Central memory CD8-positive, alpha-beta T cell (primary cell): ENCODE measurements around the gene TMEM273.
"Not testable (repeated sequence)": the region's sequence is repeated elsewhere in the genome, so short reads cannot be mapped to it uniquely, and the experiment has no call there.

ENCODE experiments used
- ATAC-seq: fragments of 150-1000 bp; cut with Tn5 transposase; replicated peaks from 2 replicates; pipeline ENCODE4 v1.10.0; 2022; ENCODE audit warnings: mild to moderate bottlenecking, moderate FRiP score, moderate number of reproducible peaks; ENCODE audit not compliant: poor library complexity, severe bottlenecking; ENCODE audit errors: extremely low read depth
- DNase-seq, 2 donors: peaks; one replicate each; pipeline ENCODE4 v3.0.0; 2021; ENCODE audit warnings: low spot score in 2 of 2
- H3K27ac Mint-ChIP-seq: one replicate; pipeline ENCODE4 v1.8.0; 2022; ENCODE audit warnings: low read depth, mild to moderate bottlenecking, moderate library complexity, mixed read lengths
- H3K27me3 Mint-ChIP-seq: one replicate; pipeline ENCODE4 v1.8.0; 2022; ENCODE audit warnings: mixed read lengths
- H3K36me3 Mint-ChIP-seq: one replicate; pipeline ENCODE4 v1.8.0; 2022; ENCODE audit warnings: mild to moderate bottlenecking, moderate library complexity, mixed read lengths; ENCODE audit not compliant: insufficient read depth
- H3K4me1 Mint-ChIP-seq: one replicate; pipeline ENCODE4 v1.8.0; 2022; ENCODE audit warnings: mixed read lengths
- H3K4me3 Mint-ChIP-seq: one replicate; pipeline ENCODE4 v1.8.0; 2022; ENCODE audit warnings: mild to moderate bottlenecking, moderate library complexity, mixed read lengths
- H3K9me3 Mint-ChIP-seq: one replicate; pipeline ENCODE4 v1.8.0; 2022; ENCODE audit warnings: mixed read lengths

The TMEM273 gene

GRCh38 chr10:49197171-49197570 is 9.0 kb upstream of the TMEM273 start:
- DNase-seq (no peak), ATAC-seq (no peak)
- peaks cover 39% of the 10 kb centered on the region for H3K27me3 Mint-ChIP-seq
- H3K36me3 Mint-ChIP-seq: no peaks in the 10 kb centered on the region
- no peak overlapping the region for H3K4me3 Mint-ChIP-seq
- no peaks in the 10 kb centered on the region for H3K9me3 Mint-ChIP-seq
- H3K4me1 Mint-ChIP-seq: peaks cover 8% of the 10 kb centered on the region
- no peak overlapping the region for H3K27ac Mint-ChIP-seq

- H3K4me1 Mint-ChIP-seq: peaks cover 16% of the 10 kb centered on the region
- H3K9me3 Mint-ChIP-seq, DNase-seq, H3K27ac Mint-ChIP-seq, H3K4me3 Mint-ChIP-seq, ATAC-seq, H3K36me3 Mint-ChIP-seq: not testable (repeated sequence)
- peaks cover 39% of the 10 kb centered on the region for H3K27me3 Mint-ChIP-seq
These were observed 7.7 kb upstream of the TMEM273 start for GRCh38 chr10:49195864-49196263.

DNA sequence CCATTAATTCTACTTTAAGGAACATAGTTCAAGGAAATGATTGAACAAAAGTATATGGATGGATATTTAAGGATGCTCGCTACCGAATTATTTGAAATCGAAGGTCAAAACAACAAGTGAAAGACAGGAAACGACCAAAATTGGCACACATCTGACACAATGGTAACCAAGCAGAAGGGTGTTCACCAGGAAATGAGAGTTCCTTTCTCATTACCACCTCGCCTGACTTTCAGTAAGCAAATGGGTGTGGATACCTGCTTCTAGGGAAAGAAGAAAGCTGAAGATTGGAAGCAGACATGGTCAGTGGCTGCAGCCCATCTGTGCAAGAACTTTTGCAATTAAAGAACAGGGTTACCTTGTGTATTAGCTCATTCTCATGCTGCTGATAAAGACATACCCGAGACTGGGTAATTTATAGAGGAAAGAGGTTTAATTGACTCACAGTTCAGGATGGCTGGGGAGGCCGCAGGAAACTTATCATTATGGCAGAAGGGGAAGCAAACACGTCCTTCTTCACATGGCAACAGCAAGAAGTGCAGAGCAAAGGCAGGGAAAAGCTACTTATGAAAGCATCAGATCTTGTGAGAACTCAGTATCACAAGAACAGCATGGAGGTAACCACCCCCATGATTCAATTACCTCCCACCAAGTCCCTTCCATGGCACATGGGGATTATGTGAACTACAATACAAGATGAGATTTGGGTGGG is 6.2 kb upstream of the TMEM273 start:
- Mint-ChIP-seq H3K27me3 (peaks cover 32% of the 10 kb centered on the region), H3K4me1 (peaks cover 23% of the 10 kb centered on the region), H3K27ac (peak overlapping the region; percentile 73), H3K9me3 (no peaks in the 10 kb centered on the region), H3K36me3 (no peaks in the 10 kb centered on the region), H3K4me3 (peak overlapping the region; percentile 0)
- DNase-seq (no peak), ATAC-seq (no peak)

- peaks cover 42% of the 10 kb centered on the region for H3K4me1 Mint-ChIP-seq
- peak overlapping the region; percentile 88 for H3K27ac Mint-ChIP-seq
- H3K9me3 Mint-ChIP-seq: no peaks in the 10 kb centered on the region
- DNase-seq (no peak), ATAC-seq (no peak)
- H3K36me3 Mint-ChIP-seq: no peaks in the 10 kb centered on the region
- peaks cover 2% of the 10 kb centered on the region for H3K27me3 Mint-ChIP-seq
- H3K4me3 Mint-ChIP-seq: no peak overlapping the region
These were observed 3.2 kb upstream of the TMEM273 start for GRCh38 chr10:49191349-49191748.

DNA sequence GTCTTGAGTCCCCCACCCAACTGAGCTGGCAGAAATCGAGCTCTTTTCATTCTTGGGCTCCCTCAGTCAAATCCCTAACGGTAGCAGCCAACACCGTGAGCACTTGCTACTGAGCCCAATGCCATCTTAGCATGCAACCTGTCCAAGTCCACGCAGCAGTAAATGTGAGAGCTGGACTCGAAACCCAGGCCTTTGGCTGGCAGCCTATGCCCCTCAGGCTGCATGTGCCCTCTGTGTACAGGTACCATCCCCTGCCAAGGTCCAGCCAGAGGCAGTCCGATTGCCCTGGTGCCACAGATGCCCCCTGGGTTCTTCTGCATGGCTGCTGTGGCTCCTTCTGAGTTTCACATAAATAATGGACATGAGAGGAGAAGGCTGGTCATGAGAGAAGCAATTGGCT is 1.2 kb upstream of the TMEM273 start:
- no peaks in the 10 kb centered on the region for H3K9me3 Mint-ChIP-seq
- no peak for DNase-seq
- H3K4me3 Mint-ChIP-seq: no peak overlapping the region
- H3K36me3 Mint-ChIP-seq: no peaks in the 10 kb centered on the region
- H3K4me1 Mint-ChIP-seq: peaks cover 49% of the 10 kb centered on the region
- H3K27me3 Mint-ChIP-seq: no peaks in the 10 kb centered on the region
- peak overlapping the region; percentile 88 for H3K27ac Mint-ChIP-seq
- ATAC-seq: no peak

DNA sequence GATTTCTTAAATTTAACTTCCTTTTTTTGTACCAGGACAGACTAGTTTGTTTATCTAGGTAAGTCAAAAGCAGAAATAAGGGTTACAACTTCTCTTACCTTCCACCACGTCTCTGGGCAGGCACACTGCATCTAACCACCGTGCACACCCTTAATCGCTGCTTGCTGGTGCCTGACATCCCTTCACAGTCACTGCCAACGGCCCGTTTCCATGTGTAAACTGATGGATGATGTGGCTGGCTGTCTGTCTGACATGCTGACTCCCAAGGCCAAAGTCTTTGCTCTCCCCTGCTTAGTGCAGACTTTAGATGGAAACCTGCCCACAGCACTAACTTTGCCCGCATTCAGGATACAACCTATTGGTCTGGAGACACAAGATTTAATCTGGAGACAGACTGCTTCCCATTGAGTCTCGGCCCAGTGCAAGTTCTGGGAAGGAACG is 1.1 kb downstream of the TMEM273 start:
- peak overlapping the region; percentile 42 for H3K27ac Mint-ChIP-seq

GRCh38 chr10:49186613-49187012 is 1.6 kb downstream of the TMEM273 start:
- Mint-ChIP-seq H3K4me1 (peaks cover 70% of the 10 kb centered on the region), H3K9me3 (no peaks in the 10 kb centered on the region), H3K27ac (no peak overlapping the region), H3K4me3 (peak overlapping the region; percentile 59), H3K36me3 (no peaks in the 10 kb centered on the region), H3K27me3 (no peaks in the 10 kb centered on the region)
- ATAC-seq (no peak), DNase-seq (no peak)

More for the DNA sequence above, 1.1 kb downstream of the TMEM273 start:
- H3K9me3 Mint-ChIP-seq: no peaks in the 10 kb centered on the region
- no peak for ATAC-seq
- H3K27me3 Mint-ChIP-seq: no peaks in the 10 kb centered on the region
- no peak for DNase-seq
- H3K4me1 Mint-ChIP-seq: peaks cover 67% of the 10 kb centered on the region
- no peaks in the 10 kb centered on the region for H3K36me3 Mint-ChIP-seq
- peak overlapping the region; percentile 59 for H3K4me3 Mint-ChIP-seq

DNA sequence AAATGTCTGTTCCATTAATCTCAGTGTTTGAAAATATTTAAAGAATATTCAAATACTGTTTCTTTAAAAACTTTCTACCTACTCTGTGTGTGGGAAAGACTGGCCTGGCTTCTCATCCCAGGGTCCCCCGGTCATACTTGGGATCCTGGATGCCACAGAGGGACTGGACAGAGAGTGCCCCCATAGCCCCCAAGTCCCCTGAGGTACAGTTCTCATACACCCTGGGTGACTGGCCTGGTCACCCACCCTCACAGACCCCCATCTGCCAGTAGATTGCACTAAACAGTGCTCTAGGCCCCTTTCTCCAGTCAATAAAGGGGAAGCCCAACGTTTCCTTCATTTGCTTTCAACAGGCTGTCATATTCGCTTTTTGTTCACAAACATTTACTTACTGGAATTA is 3.0 kb downstream of the TMEM273 start:
- peaks cover 1% of the 10 kb centered on the region for H3K36me3 Mint-ChIP-seq
- H3K9me3 Mint-ChIP-seq: no peaks in the 10 kb centered on the region
- DNase-seq (no peak), ATAC-seq (no peak)
- H3K4me3 Mint-ChIP-seq: no peak overlapping the region
- peaks cover 69% of the 10 kb centered on the region for H3K4me1 Mint-ChIP-seq
- peak overlapping the region; percentile 20 for H3K27ac Mint-ChIP-seq
- H3K27me3 Mint-ChIP-seq: no peaks in the 10 kb centered on the region

DNA sequence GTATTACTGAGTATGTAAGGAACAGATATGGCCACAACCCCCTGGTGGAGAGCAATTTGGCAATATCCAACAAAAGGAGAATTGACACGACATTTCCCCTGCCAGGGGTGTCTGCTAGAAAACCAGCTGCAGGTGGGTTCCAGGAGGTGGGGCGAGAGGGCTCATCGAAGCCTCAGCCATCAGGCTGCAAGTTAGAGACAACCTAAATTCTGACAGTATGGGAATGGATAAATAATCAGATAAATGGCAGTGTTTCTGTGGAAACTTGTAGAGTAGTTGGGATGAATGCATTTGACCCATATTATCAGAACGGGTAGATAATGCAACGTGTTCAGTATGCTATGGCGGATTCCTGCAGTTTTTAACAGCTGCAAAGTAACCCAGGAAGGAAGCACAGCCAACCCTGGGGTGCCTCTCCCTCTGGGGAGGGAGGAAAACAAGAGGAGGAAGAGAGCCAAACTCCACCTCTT is 3.5 kb downstream of the TMEM273 start:
- peak overlapping the region; percentile 55 for H3K4me3 Mint-ChIP-seq
- no peak for ATAC-seq
- peaks cover 1% of the 10 kb centered on the region for H3K36me3 Mint-ChIP-seq
- no peaks in the 10 kb centered on the region for H3K27me3 Mint-ChIP-seq
- peak overlapping the region; percentile 20 for H3K27ac Mint-ChIP-seq
- H3K9me3 Mint-ChIP-seq: no peaks in the 10 kb centered on the region
- DNase-seq: no peak
- H3K4me1 Mint-ChIP-seq: peaks cover 70% of the 10 kb centered on the region

- H3K27ac Mint-ChIP-seq: peak overlapping the region; percentile 20
- no peak for DNase-seq
- peak overlapping the region; percentile 55 for H3K4me3 Mint-ChIP-seq
- peaks cover 70% of the 10 kb centered on the region for H3K4me1 Mint-ChIP-seq
- no peaks in the 10 kb centered on the region for H3K27me3 Mint-ChIP-seq
- H3K36me3 Mint-ChIP-seq: peaks cover 1% of the 10 kb centered on the region
- H3K9me3 Mint-ChIP-seq: no peaks in the 10 kb centered on the region
- ATAC-seq: peak; percentile 65
These were observed 4.3 kb downstream of the TMEM273 start for GRCh38 chr10:49183596-49184542.

DNA sequence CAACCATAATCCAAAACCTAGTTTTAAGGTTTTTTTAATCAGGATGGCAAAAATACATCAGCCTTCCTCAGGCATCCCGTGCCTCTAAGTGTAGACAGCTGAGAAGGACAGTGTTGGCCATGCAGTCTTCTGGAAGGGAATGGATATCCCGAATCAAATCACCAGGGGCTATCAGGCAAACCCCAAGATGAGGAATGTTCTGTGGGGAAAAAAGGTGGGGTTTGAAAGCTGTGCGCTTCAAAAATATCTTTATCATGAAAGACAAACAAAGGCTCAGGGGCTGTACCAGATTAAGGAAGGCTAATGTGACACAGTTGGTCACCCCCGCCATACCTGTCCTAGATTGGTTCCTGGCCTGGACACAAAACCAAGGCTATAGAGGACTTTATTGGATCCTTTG is 5.4 kb downstream of the TMEM273 start:
- H3K27me3 Mint-ChIP-seq: no peaks in the 10 kb centered on the region
- H3K4me3 Mint-ChIP-seq: no peak overlapping the region
- H3K27ac Mint-ChIP-seq: no peak overlapping the region

DNA sequence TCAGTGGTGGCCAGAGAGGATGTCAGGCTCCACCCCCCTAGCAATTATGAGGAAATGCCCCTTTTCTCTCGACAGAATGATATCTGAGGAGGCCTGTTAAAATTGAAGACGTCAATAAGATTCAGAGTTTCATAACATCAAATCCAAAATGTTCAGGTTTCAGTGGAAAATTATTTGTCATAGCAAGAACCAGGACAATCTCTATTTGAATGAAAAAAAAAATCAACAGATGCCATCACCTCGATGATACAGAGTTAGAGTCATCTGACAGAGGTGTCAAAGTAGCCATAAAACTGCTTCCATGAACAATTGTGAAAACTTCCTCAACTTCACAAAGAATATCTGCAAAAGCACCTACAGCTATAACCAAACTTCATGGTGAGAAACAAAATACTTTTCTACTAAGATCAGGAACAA is 7.7 kb downstream of the TMEM273 start:
- Mint-ChIP-seq H3K4me1 (peaks cover 60% of the 10 kb centered on the region), H3K4me3 (peak overlapping the region; percentile 19), H3K36me3 (peaks cover 1% of the 10 kb centered on the region), H3K27me3 (no peaks in the 10 kb centered on the region), H3K9me3 (no peaks in the 10 kb centered on the region), H3K27ac (peak overlapping the region; percentile 37)
- no peak for DNase-seq
- ATAC-seq: no peak

More for the DNA sequence above, 5.4 kb downstream of the TMEM273 start:
- Mint-ChIP-seq H3K9me3 (no peaks in the 10 kb centered on the region), H3K36me3 (peaks cover 1% of the 10 kb centered on the region), H3K4me1 (peaks cover 65% of the 10 kb centered on the region)
- DNase-seq (no peak), ATAC-seq (no peak)
